ENCODE data around the gene TGFBR1.

The TGFBR1 gene

GRCh38 chr9:99171225-99172123 is 66.6 kb downstream of the TGFBR1 start:
- DNase-seq (ENCODE audit: low spot score) = no peak

- no peak for DNase-seq (ENCODE audit: low spot score)
These were observed 67.5 kb downstream of the TGFBR1 start for GRCh38 chr9:99172124-99173091.

- peak; percentile 41 for DNase-seq (ENCODE audit: low spot score)
These were observed 68.9 kb downstream of the TGFBR1 start for GRCh38 chr9:99173570-99174504.

- no peak for DNase-seq (ENCODE audit: low spot score)
These were observed 71.7 kb downstream of the TGFBR1 start for GRCh38 chr9:99176527-99177013.

GRCh38 chr9:99177576-99178366 is 72.9 kb downstream of the TGFBR1 start:
- no peak for DNase-seq (ENCODE audit: low spot score)

GRCh38 chr9:99178912-99179872 is 74.3 kb downstream of the TGFBR1 start:
- DNase-seq (ENCODE audit: low spot score) = no peak

- no peak for DNase-seq (ENCODE audit: low spot score)
These were observed 75.3 kb downstream of the TGFBR1 start for GRCh38 chr9:99180199-99180598.

GRCh38 chr9:99180662-99181061 is 75.7 kb downstream of the TGFBR1 start:
- no peak for DNase-seq (ENCODE audit: low spot score)

- no peak for DNase-seq (ENCODE audit: low spot score)
These were observed 76.3 kb downstream of the TGFBR1 start for GRCh38 chr9:99181206-99181605.

GRCh38 chr9:99181621-99182020 is 76.7 kb downstream of the TGFBR1 start:
- no peak for DNase-seq (ENCODE audit: low spot score)

GRCh38 chr9:99182356-99182755 is 77.4 kb downstream of the TGFBR1 start:
- DNase-seq (ENCODE audit: low spot score) = no peak

- no peak for DNase-seq (ENCODE audit: low spot score)
These were observed 78.7 kb downstream of the TGFBR1 start for GRCh38 chr9:99183616-99184015.

- DNase-seq (ENCODE audit: low spot score) = no peak
These were observed 79.2 kb downstream of the TGFBR1 start for GRCh38 chr9:99184110-99184474.

GRCh38 chr9:99184475-99185347 is 79.8 kb downstream of the TGFBR1 start:
- DNase-seq (ENCODE audit: low spot score) = peak; percentile 89

- DNase-seq (ENCODE audit: low spot score) = no peak
These were observed 80.4 kb downstream of the TGFBR1 start for GRCh38 chr9:99185348-99185632.

- DNase-seq (ENCODE audit: low spot score) = no peak
These were observed 81.0 kb downstream of the TGFBR1 start for GRCh38 chr9:99185934-99186333.

- DNase-seq (ENCODE audit: low spot score) = no peak
These were observed 82.4 kb downstream of the TGFBR1 start for GRCh38 chr9:99187311-99187710.

- no peak for DNase-seq (ENCODE audit: low spot score)
These were observed 84.3 kb downstream of the TGFBR1 start for GRCh38 chr9:99189186-99189585.

Measured in putamen (tissue), 1 donor.